Measurements from ENCODE around the gene ARHGAP26. TPM values are rescaled to one million over a fixed set of nuclear protein-coding genes. Genes with fewer than 3 reads are reported as not detected.
A peak's percentile ranks its signal among the peaks of the same experiment; 100 is the strongest.

Gene ARHGAP26
- total and polyA plus RNA-seq, 4 donors, result 1.8 to 16.7 (median 4.1) TPM

DNA sequence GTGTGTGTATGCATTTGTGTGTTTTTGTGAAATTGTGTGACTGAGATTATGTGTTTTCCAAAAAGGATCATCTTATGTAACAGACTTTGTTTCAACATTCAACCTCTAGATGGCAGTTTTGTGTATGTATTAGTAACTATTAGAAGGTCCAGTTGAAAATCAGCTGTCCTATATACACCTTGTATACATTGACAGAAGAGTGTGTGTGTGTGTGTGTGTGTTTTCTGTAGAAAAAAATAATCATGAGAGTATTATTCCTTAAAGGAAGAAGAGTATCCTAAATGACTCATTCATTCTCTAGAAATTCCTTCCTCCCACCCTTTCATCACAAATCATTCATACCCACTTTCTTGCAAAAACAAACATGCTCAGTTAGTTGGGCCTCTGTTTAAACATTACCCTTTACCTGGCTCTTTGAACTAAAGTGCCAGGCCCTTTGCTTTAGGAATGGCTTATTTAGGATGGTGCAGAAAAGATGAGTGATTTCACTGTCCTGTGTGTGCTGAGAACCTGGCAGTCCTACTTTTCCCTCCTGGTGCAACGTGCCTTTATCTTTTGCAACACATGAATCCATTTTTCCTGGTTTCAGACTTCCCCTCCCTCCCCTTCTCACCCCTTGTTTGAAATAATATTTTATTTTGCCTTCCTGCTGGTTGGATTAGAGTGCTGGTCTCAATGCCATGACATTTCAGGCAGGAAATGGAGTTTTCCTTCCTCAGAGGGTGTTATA is 152.2 kb downstream of the ARHGAP26 start:
- 14% methylated on average over 1 of the region's 1 CpG for WGBS
- H3K27me3 ChIP-seq (ENCODE audit: control insufficient read depth in 4 of 4, insufficient read depth in 4 of 4, low read length in 3 of 4), result no peaks in the 10 kb centered on the region
- peak overlapping the region in 1 of 2 donors; percentile 19 for H3K9ac ChIP-seq (ENCODE audit: low read depth in 1 of 2, low read length in 2 of 2)

GRCh38 chr5:142924135-142924883 is 154.1 kb downstream of the ARHGAP26 start:
- Histone ChIP-seq H3K27me3 (ENCODE audit: control insufficient read depth in 4 of 4, insufficient read depth in 4 of 4, low read length in 3 of 4) (no peaks in the 10 kb centered on the region), H3K9ac (ENCODE audit: low read depth in 1 of 2, low read length in 2 of 2) (no peak overlapping the region), H3K9me3 (ENCODE audit: control insufficient read depth in 4 of 4, low read length in 3 of 4) (no peaks in the 10 kb centered on the region), H3K27ac (ENCODE audit: low read depth in 1 of 2, low read length in 2 of 2) (no peak overlapping the region), H3K4me1 (ENCODE audit: control insufficient read depth in 4 of 4, insufficient read depth in 4 of 4, low read length in 3 of 4) (peaks cover 3 to 34% (median 32%) of the 10 kb centered on the region in 4 donors), H3K36me3 (ENCODE audit: control insufficient read depth in 4 of 4, insufficient read depth in 3 of 4, low read depth in 1 of 4, low read length in 3 of 4) (no peaks in the 10 kb centered on the region), H3K4me3 (ENCODE audit: low read depth in 1 of 3, low read length in 3 of 3) (no peak overlapping the region)
- peak; percentile 35 to 47 for TF ChIP-seq RAD21 (IDR thresholded peaks at IDR 0.05)
- TF ChIP-seq HNF4G (IDR thresholded peaks at IDR 0.05), result no peak
- no peak for DNase-seq (ENCODE audit: low spot score)
- WGBS, result 96% methylated on average over 1 of the region's 1 CpG

More for the DNA sequence above, 152.2 kb downstream of the ARHGAP26 start:
- TF ChIP-seq JUND (IDR thresholded peaks at IDR 0.05), result peak in 1 of 2 donors; percentile 43
- TF ChIP-seq NR2F2 (IDR thresholded peaks at IDR 0.05), result peak; percentile 64
- peak in 1 of 2 donors; percentile 35 for TF ChIP-seq HNF4A (conservative IDR thresholded peaks at IDR 0.05)
- peak in 1 of 2 donors; percentile 12 for TF ChIP-seq RXRA (IDR thresholded peaks at IDR 0.05)
- TF ChIP-seq HNF4G (IDR thresholded peaks at IDR 0.05), result no peak
- TF ChIP-seq, protein P1, sequence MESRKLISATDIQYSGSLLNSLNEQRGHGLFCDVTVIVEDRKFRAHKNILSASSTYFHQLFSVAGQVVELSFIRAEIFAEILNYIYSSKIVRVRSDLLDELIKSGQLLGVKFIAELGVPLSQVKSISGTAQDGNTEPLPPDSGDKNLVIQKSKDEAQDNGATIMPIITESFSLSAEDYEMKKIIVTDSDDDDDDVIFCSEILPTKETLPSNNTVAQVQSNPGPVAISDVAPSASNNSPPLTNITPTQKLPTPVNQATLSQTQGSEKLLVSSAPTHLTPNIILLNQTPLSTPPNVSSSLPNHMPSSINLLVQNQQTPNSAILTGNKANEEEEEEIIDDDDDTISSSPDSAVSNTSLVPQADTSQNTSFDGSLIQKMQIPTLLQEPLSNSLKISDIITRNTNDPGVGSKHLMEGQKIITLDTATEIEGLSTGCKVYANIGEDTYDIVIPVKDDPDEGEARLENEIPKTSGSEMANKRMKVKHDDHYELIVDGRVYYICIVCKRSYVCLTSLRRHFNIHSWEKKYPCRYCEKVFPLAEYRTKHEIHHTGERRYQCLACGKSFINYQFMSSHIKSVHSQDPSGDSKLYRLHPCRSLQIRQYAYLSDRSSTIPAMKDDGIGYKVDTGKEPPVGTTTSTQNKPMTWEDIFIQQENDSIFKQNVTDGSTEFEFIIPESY (IDR thresholded peaks at IDR 0.05), result no peak
- peak; percentile 79 for TF ChIP-seq RAD21 (IDR thresholded peaks at IDR 0.05)
- TF ChIP-seq, protein P2, sequence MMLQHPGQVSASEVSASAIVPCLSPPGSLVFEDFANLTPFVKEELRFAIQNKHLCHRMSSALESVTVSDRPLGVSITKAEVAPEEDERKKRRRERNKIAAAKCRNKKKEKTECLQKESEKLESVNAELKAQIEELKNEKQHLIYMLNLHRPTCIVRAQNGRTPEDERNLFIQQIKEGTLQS (IDR thresholded peaks at IDR 0.05), result no peak
- TF ChIP-seq, protein P3, sequence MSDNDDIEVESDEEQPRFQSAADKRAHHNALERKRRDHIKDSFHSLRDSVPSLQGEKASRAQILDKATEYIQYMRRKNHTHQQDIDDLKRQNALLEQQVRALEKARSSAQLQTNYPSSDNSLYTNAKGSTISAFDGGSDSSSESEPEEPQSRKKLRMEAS (IDR thresholded peaks at IDR 0.05), result peak; percentile 24
- peak; percentile 45 for TF ChIP-seq CTCF (IDR thresholded peaks at IDR 0.05; ENCODE audit: low read depth, low read length, missing input control)
- Histone ChIP-seq H3K36me3 (ENCODE audit: control insufficient read depth in 4 of 4, insufficient read depth in 3 of 4, low read depth in 1 of 4, low read length in 3 of 4) (no peaks in the 10 kb centered on the region), H3K27ac (ENCODE audit: low read depth in 1 of 2, low read length in 2 of 2) (peak overlapping the region; percentile 36 to 39), H3K4me3 (ENCODE audit: low read depth in 1 of 3, low read length in 3 of 3) (no peak overlapping the region), H3K9me3 (ENCODE audit: control insufficient read depth in 4 of 4, low read length in 3 of 4) (no peaks in the 10 kb centered on the region), H3K4me1 (ENCODE audit: control insufficient read depth in 4 of 4, insufficient read depth in 4 of 4, low read length in 3 of 4) (peaks cover 3 to 34% (median 32%) of the 10 kb centered on the region in 4 donors)
- DNase-seq (ENCODE audit: low spot score), result no peak

GRCh38 chr5:142925795-142926194 is 155.6 kb downstream of the ARHGAP26 start:
- no peaks in the 10 kb centered on the region for H3K9me3 ChIP-seq (ENCODE audit: control insufficient read depth in 4 of 4, low read length in 3 of 4)
- H3K4me3 ChIP-seq (ENCODE audit: low read depth in 1 of 3, low read length in 3 of 3), result no peak overlapping the region
- no peak overlapping the region for H3K27ac ChIP-seq (ENCODE audit: low read depth in 1 of 2, low read length in 2 of 2)
- 45% methylated on average over 3 of the region's 3 CpGs for WGBS
- DNase-seq (ENCODE audit: low spot score), result no peak
- peaks cover 1 to 26% (median 24%) of the 10 kb centered on the region in 4 donors for H3K4me1 ChIP-seq (ENCODE audit: control insufficient read depth in 4 of 4, insufficient read depth in 4 of 4, low read length in 3 of 4)
- no peaks in the 10 kb centered on the region for H3K27me3 ChIP-seq (ENCODE audit: control insufficient read depth in 4 of 4, insufficient read depth in 4 of 4, low read length in 3 of 4)
- no peaks in the 10 kb centered on the region for H3K36me3 ChIP-seq (ENCODE audit: control insufficient read depth in 4 of 4, insufficient read depth in 3 of 4, low read depth in 1 of 4, low read length in 3 of 4)
- H3K9ac ChIP-seq (ENCODE audit: low read depth in 1 of 2, low read length in 2 of 2), result no peak overlapping the region
- TF ChIP-seq GABPA (IDR thresholded peaks at IDR 0.05 in 1 of 2, conservative IDR thresholded peaks at IDR 0.05 in 1 of 2), result no peak
- TF ChIP-seq RAD21 (IDR thresholded peaks at IDR 0.05), result no peak
- TF ChIP-seq, protein P3 (IDR thresholded peaks at IDR 0.05), result no peak
- no peak for TF ChIP-seq RXRA (IDR thresholded peaks at IDR 0.05)
- TF ChIP-seq HNF4G (IDR thresholded peaks at IDR 0.05), result no peak
- no peak for TF ChIP-seq YY1 (IDR thresholded peaks at IDR 0.05)
- no peak for TF ChIP-seq EGR1 (IDR thresholded peaks at IDR 0.05; ENCODE audit: low read depth in 2 of 2)
- TF ChIP-seq TAF1 (conservative IDR thresholded peaks at IDR 0.05), result no peak
- TF ChIP-seq, protein P1 (IDR thresholded peaks at IDR 0.05), result no peak
- TF ChIP-seq, protein P2 (IDR thresholded peaks at IDR 0.05), result no peak

Measured in liver (tissue), 9 donors.